ENCODE measurements around the gene PRKCD.

The PRKCD gene

DNA sequence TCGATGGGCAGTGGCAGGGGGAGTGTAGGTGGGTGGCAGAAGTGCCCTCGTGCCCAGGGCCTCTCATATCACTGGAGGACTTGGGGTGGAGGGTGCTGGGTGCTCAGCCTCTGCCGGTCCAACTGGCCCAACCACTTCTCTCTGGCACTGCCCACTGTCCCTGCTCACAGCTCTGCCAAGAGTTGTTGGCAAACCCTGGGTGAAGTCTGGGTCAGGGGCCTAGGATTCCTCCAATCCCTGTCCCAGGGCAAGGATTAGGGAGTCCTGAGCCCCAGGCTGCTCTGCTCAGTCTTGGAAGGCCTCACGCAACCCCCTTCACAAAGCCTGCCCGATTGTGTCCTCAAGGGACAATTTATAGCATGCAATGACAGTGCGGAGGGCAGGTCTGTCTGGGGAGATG, 5.2 kb upstream of the PRKCD start:
- DNase-seq (ENCODE audit: low read depth in 2 of 2), result no peak

DNA sequence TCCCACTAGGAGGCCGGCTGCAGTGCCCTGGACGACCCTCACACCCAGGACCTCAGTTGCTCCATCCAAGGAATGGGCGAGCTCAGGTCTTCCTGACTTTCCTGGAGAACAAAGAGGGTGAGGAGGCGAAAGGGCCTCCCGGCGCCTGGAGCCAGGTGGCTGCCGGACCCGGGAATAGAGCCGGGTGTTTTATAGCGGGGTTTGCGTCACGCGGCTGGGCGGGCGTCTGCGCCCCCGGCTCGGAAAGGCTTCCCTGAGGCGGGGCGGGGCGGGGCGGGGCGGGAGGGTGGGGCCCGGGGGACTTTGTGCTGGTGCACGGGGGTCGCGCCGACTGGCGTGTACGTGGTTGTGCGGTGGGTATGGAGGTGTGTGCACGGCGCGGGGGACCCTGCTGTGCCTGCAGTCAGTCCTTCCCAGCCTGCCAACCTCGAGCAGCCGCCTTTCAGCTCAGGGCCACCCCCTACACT, 4.6 kb upstream of the PRKCD start:
- DNase-seq (ENCODE audit: low read depth in 2 of 2), result no peak

DNA sequence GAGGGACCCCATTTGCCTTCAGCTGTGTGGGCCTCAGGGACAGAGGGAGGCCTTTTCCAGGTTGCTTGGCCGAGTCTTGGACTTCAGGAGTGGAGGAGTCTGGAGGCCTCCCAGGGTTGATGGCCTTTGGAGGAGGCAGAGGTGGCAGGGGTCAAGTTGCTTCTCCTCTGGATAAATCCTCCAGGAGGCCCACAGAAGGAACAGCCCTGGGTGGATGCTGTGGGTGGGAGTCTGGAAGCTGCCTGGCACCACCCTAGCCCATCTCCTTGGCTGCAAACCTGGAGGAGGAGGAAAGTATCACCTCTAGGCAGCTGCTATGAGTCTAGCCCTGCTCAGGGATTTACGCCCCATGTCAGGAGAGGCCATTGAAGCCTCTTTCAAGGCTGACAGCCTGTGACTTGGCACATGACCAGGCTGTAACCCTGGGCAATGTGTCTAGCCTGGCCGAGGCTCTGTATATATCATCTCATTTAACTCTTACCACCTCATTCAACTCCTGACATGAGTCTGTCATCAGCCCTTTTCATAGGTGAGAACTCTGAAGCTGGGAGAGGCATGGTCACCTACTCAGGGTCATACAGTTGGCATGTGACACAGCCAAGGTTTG, 2.9 kb upstream of the PRKCD start:
- DNase-seq (ENCODE audit: low read depth in 2 of 2), result no peak

DNA sequence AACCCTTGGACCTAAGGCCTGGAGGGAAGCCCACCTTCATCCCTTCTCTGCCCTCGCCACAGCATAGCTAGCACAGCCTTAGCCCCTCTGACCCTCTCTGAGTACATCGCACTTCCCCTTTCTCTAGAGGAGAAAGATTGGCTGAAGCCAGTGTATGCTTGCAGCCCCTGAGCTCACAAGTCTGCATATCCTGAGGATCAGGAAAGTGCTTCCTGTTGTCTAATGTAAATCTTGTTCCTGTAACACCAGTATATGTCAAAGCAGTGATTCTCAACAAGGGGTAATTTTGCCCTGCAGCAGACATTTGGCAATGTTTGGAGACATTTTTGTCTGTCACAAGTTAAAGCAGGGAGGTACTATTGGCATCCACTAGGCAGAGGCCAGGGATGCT, 2.2 kb upstream of the PRKCD start:
- no peak for DNase-seq (ENCODE audit: low read depth in 2 of 2)

DNA sequence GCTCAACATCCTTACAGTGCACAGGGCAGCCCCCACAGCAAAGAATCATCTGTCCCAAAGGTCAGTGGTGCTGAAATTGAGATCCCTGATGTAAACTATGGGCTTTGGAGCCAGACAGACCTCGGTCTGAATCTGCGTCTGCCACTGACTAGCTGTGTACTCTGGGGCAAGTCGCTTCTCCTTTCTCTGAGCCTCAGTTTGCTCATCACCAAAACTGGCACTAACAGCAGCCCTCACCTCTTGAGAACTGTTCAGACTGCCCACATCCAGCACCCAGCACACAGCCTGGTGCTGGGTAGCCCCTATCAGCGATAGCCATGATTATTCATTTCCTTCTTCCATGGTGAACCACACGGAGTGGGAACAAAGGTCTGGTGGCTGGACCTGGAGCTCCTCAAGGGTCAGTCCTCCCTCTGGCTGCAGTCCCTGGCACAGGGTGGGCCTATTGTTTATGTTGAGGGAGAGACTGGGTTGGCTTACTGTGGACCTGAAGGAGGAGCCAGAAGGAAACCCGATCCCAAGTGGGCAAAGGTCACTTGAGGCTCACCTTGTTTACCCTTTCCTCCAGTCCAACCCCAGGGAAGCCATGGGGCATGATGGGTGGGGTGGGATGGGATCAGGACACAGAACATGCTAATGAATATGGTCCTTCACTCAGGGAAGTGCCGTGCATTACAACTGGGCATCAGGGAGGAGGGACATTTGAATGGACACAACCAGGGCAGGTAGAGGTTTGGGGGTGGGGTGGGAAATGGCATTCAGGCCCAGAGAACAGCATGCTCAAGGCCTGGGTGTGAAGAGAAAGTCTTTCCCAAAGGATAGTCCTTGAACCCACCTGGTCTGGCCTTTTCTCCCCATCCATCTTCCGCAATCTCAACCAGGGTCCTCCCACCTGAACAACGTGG, 1.6 kb upstream of the PRKCD start:
- DNase-seq (ENCODE audit: low read depth in 2 of 2), result no peak

DNA sequence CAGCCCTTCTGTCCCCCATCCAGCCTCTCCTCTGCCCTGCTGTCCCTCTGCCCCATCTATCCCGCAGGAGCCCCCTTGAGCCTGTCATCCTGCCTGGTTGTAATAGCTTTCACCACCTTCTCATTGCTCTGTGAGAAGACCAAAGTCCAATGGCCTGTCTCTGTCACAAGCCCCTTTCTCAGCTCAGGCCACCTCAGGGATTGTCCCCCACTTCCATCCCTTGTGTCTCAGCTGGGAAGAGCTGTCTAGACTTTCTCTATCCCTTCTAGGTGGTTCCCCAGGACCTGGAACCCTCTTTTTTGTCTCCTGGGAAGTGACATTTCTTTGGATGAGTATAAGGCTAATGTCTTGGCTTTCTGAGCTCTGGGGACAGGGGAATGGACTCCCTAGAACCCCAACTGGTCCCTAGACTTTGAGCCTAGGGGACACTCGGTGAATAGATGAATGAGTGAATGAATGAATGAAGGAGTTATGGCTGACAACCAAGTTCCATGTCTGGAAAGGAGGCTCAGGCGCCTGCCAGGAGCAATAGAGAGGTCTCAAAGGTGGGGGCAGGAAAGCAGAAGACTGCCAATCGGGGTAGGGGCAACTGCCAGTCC, 849 bp upstream of the PRKCD start:
- no peak for DNase-seq (ENCODE audit: low read depth in 2 of 2)

DNA sequence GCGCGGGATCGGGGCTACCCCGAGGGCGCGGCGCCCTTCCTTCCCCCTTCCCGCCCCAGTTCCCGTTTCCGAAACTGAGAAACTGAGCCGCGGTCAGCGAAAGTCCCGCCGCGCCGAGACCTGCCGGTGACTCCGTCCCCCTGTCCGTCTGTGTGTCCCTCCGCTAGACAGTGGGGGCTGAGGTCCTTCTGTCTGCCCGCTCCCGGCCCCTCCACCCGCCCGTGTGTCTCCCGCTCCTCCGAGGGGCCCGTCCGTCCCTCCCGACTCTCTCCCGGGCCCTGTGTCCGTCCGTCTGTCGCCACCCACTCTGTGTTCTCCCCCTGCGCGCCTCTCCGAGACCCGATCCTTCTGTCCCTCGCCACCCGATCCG, 426 bp downstream of the PRKCD start:
- peak; percentile 7 to 12 for DNase-seq (ENCODE audit: low read depth in 2 of 2)

DNA sequence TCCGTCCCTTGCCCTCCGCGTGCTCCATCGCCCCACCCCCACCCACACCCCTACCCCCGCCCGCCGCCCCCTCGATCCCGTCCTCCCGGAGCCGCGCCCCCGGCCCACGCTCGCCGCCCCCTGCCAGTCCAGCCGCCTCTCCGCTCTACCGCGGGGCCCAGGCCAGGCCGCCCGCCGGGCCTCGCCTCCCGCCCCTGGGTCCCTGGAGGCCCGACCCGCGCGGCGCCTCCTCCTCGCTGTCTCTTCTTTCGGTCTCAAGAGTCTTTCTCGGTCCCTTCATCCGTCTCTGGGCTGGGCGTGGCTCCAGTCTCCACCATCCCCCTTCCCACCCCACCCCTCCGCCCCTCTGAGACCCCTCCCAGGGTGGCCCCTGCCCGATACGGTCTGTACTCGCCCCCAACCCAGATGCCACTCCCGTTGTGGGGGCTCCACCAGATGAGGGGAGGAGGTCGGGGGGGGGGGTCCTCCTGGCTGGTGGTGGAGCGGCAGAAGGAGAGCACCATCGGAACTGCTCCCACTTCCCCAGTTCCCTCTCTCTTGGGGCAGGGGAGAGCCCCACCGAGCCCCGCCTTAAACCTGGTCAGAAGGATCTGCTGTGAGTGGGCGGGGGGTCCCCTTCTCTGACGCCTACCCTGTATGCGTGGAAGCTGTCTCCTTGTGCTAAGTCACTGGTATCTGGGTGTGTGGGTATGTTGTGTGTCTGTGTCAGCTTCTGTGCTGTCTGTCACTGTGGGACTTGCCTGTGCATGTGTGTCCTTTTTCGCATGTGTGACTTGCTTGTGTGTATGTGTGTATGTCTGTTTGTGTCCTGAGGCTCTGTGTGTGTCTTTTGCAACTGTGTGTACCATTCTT, 1.0 kb downstream of the PRKCD start:
- DNase-seq (ENCODE audit: low read depth in 2 of 2), result peak; percentile 18 to 20

DNA sequence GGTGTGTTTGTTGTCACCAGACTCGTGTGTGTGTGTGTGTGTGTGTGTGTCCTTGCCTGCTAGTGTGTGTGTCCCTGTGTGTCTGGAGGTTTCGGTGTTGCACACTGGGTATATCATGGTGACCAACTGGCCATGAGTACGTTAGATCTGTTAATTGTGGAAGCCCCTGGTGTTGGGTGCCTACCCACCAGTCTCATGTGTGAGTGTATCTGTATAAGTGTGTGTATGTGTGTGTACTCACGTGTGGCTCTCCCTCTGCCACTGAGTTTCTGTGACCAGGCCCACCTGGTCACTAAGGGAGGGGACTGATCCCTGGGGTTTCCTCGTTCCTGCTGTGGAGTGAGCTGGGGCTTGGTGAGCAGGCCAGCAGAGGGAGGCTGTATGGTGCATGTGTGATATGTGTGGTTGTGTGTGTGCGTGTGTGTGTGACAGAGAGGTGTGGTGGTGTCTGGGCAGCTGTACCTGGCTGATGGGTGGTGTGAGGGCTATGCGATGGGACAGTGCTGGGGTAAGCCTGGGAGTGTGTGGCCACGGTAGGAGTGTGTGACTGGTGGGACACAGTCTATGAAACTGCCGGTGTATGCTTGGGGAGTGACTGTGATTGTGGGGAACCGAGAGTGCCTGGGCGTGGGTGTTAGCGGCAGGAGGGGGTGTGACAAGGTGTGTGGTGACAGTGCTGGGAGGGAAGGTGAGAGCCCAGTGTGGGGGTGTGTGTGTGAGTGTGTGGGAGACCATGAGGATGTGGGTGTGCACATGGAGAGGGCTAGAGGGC, 1.8 kb downstream of the PRKCD start:
- peak; percentile 15 to 18 for DNase-seq (ENCODE audit: low read depth in 2 of 2)

DNA sequence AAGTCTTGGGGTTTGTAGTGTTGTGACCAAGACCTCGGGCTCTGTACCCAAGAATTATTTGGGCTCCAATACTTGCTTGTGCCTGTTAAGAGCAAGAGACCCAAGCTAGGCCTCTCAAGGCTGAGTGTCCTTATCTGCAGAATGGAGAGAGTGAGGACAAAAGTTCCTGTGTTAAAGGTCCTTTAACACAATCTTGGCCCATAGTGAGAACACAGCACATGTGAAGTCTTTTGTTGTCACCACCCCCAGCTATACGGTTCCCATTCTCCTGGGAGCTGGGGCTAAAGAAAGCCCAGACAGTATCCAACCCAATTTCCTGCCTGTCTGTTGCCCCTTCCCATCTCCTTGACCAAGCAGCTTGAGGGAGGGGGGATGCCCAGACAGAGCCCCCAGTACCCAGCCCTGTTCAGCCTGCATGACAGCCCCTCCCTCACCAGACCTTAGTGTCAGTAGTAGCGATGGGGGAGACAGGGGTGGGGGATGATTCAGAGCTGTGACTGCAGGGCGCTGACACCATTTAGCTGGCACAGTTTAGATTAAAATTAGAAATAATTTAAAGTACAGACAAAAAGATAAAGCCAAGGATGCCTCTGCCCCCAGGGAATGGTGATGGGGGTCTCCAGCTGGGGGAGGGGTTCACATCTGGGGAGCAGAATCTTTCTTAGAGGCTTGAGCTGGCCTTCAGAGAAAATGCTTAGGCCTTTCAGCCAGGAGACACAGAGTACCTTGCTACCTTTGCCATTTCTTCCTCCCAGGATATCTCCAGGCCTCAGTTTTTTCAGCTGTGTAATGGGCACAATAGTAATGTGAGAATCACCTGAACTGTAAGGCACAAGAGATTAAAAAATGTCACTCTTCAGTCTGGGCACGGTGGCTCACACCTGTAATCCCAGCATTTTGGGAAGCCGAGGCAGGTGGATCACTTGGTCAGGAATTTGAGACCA, 2.7 kb downstream of the PRKCD start:
- no peak for DNase-seq (ENCODE audit: low read depth in 2 of 2)

DNA sequence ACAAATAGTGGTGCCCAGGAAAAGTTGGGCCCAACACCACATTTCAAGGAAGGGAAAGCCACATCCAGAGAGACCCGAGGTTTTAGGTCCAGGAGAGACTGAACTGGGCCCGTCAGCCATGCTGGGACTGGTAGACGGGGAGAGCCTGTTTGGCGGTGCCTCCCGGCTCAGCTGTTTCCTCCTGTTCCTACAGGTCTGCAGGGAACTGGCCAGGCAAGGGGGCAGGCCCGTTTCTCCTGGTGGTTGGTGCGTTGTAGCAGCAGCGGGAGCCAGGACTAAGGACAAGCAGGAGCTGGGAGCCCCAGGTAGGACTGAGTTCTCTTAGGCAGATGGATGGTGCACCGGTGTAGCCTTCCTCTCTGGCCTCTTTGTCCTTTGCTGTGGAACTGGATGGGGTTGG, 3.9 kb downstream of the PRKCD start:
- no peak for DNase-seq (ENCODE audit: low read depth in 2 of 2)

DNA sequence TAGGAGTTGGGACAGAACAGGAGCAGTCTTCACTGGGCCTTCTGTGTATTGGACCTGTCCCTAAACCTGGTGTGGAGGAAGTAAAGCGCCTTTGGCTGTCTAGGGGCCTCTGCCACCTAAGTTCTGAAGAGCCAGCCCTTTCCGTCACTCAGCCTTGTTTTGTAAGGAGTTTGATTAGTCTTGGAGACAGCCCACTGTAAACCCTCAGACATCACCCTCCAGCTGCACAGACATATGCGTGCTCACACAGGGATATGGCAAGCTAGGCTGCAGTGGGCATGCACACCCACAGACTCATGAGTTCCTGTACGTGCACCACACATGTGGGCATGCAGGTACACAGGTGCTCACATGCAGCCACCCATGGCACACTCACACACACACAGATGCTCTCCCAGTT, 5.2 kb downstream of the PRKCD start:
- DNase-seq (ENCODE audit: low read depth in 2 of 2), result no peak

DNA sequence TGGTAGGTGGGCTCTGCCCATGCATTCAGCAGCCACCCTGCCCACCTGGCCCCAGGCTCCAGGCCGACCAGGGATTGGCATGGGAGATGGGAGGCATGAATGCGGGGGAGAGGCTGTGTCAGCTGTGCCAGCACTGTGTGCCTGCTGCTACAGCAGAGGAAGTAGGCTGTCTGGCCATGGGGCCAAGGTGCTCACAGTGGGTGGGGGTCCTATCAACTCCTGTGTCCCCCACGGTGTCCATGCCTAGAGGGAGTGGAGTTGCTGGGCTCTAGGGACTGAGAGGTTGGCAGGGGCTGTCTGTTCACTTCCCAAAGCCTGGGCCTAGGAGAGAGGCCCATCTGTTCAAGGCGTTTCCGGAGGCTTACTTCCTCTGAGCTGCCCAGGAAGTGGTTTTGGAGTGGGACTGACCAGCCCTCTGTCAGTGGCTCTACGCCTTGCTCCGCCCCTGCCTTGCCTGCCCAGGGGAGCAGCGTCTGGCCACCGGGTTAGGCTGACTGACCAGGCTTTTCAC, 5.8 kb downstream of the PRKCD start:
- DNase-seq (ENCODE audit: low read depth in 2 of 2), result no peak

DNA sequence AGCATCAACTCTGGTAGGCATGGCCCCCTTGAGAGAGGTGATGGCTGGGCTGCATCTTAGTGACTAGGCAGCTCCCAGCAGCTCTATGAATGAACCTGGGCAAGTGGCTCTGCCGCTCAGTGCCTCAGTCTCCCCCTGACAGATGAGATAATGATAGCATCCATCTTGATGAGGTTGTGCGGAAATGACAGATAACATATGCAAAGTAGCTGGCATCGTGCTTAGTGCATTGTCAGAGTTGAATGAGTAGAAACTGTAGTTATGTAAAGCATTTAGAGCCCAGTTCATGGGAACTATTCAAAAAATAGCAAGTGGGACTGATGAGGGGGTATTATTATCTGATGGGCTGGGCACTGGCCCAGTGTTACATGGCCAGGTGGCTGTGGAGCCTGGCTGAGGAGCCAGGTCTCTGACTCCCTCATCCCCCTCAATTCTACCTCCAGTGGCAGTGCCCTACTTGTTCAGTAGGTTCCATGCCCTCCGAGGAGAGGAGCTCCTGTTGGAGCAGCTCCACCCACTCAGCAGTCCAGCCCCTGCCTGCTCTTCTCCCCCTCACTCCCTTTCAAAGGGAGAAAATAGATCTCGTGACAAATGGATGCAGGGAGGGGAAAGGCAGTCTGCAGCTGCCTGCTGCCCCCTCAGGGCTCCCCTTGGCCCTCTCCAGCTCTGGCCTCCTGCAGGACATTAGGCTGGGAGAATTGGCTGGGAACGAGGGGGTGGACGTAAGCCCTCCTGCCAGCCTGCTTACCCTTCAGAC, 6.6 kb downstream of the PRKCD start:
- no peak for DNase-seq (ENCODE audit: low read depth in 2 of 2)

DNA sequence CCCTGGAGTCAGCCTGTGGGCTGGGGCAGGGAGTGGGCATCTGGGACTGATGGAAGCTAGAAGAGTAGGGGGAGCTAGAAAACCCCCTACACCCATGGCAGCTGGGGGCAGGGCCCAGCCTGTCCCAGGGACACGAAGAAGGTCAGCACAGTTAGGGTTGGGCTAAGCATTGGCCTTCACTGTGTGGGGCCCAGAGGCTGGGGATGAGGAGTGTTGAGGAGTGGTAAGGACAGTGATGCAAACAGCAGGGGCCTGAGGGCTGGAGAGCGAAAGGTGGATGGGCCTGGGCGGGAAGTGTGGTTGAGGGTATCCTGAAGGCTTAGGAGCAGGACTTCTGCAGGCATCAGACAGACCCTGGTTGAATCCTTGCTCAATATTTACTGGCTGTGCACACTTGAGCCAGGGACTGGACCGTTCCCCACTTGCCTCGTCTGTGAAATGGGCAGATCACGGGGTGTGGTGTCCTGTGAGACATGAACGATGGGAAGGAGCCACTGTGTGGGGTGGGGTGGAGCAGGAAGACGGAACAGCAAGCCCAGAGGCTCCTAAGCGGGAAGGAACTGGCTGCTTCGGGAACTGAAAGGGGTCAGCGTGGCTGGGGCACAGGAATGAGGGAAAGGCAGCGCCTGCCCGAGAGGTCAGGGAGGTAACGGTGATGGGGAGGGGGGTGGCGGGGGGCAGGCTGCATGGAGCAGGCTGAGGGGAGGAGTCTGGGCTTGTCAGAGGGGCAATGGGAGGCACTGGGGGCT, 7.3 kb downstream of the PRKCD start:
- no peak for DNase-seq (ENCODE audit: low read depth in 2 of 2)

DNA sequence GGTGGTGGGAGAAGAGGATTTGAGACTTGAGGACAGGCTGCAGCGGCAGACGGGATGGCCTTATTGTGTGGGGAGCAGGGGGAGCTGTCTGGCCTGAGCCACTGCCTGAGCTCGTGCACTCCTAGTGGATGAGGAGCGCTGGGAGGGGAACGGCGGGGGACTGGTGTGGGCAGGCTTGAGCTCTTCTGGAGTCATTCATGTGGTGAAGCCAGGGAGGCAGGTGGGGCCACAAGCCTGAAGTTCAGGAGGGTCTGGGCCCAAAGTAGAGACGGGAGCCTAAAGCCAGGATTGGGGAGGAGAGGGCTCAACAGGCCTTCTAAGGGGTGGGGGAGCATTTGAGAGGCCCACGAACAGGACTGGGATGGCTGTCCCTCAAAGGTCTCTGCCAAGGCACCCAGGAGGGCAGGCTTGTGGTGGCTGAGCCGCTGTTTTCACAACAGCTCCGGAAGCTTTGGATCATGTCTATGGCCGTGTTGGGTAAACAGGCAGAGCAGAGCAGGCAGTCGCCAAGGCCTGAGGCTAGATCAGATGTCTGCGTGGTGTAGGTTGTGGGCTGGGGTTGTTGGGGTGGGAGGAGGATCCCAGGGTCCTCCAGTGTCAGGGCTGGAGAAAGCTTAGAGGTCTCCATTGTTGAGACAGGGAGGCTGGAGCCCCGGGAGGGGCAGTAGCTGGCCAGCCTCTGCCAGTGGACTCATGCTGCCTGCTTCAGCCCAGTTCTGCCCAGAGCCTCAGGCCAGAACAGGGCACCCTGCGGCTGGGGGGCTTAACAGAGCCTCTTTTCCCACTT, 8.2 kb downstream of the PRKCD start:
- no peak for DNase-seq (ENCODE audit: low read depth in 2 of 2)

DNA sequence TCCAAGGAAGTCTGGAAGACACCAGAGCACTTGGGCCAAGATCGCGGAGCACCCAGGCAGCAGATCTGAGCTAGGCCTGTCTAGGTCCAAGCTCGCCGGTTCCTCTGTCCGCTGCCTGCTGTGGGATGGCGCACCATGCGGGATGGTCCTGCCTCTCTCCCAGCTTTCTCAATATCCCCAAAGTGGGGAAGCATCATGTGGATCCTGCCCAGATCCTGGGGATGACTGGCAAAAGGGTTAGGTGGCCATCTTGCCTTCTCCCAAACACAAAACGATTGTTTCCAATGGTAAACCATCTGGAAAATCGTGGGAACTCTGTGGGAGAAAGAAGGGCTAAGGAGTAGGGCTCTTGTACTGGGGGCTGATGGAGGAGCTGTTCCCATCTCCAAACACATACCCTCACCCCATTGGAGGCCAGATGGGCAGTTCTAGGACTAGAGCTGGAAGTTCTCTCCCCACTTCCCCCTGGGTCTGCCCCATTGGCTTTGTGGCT, 8.9 kb downstream of the PRKCD start:
- DNase-seq (ENCODE audit: low read depth in 2 of 2), result no peak

Data from stimulated activated CD8-positive, alpha-beta memory T cell treated with anti-CD3 and anti-CD28 coated beads, Interleukin-2, amount 100 ng/mL, for 48 hours (primary cell).